HepG2 (cell line): ENCODE results near the gene KCTD13. TPM values are rescaled to one million over a fixed set of nuclear protein-coding genes. Genes with fewer than 3 reads are reported as not detected.
A peak's percentile ranks its signal among the peaks of the same experiment; 100 is the strongest.

Experiments
- ARHGAP35 ChIP-seq: sonication (generic); formaldehyde crosslinking; IDR thresholded peaks from 2 replicates; pipeline ENCODE4 v1.9.0; 2022; ENCODE audit warnings: mild to moderate bottlenecking, inconsistent platforms, moderate library complexity, missing genetic modification reagents, borderline replicate concordance
- JUND ChIP-seq: sonication (generic); formaldehyde crosslinking; IDR thresholded peaks from 2 replicates; pipeline ENCODE4 v1.8.0; 2022; ENCODE audit warnings: mild to moderate bottlenecking, missing genetic modification reagents
- KLF16 ChIP-seq, 2 experiments: sonication (generic) in 1 of 2; formaldehyde crosslinking in 1 of 2; IDR thresholded peaks; 2 replicates each; pipeline versions ENCODE4 v1.6.1 to v1.8.0; 2016 to 2023; ENCODE audit warnings: missing genetic modification reagents in 2 of 2, missing compliant biosample characterization in 1 of 2
- POGZ ChIP-seq: sonication (generic); formaldehyde crosslinking; IDR thresholded peaks from 2 replicates; pipeline ENCODE4 v1.4.0; 2020; ENCODE audit warnings: mild to moderate bottlenecking, missing genetic modification reagents
- POLR2A ChIP-seq, 2 experiments: IDR thresholded peaks; 2 replicates each; pipeline ENCODE4 v1.6.1; 2011; ENCODE audit warnings: low read depth in 2 of 2, low read length in 2 of 2, mild to moderate bottlenecking in 1 of 2, moderate library complexity in 1 of 2; ENCODE audit not compliant: insufficient read depth in 1 of 2
- RBAK ChIP-seq: sonication (generic); formaldehyde crosslinking; IDR thresholded peaks from 2 replicates; pipeline ENCODE4 v1.5.1; 2020; ENCODE audit warnings: mild to moderate bottlenecking, missing genetic modification reagents
- REPIN1 ChIP-seq: sonication (generic); formaldehyde crosslinking; IDR thresholded peaks from 2 replicates; pipeline ENCODE4 v1.8.0; 2022; ENCODE audit warnings: missing genetic modification reagents, low read depth, mild to moderate bottlenecking, borderline replicate concordance
- SP2 ChIP-seq: sonication (generic); formaldehyde crosslinking; IDR thresholded peaks from 2 replicates; pipeline ENCODE4 v1.5.1; 2020; ENCODE audit warnings: mild to moderate bottlenecking, missing genetic modification reagents
- TEAD2 ChIP-seq: sonication (generic); formaldehyde crosslinking; IDR thresholded peaks from 2 replicates; pipeline ENCODE4 v1.9.0; 2021; ENCODE audit warnings: missing genetic modification reagents
- TRIM24 ChIP-seq: sonication (generic); formaldehyde crosslinking; IDR thresholded peaks from 2 replicates; pipeline ENCODE4 v1.8.0; 2022; ENCODE audit warnings: mild to moderate bottlenecking, missing genetic modification reagents
- ZNF441 ChIP-seq: sonication (generic); formaldehyde crosslinking; IDR thresholded peaks from 2 replicates; pipeline ENCODE4 v1.7.0; 2021; ENCODE audit warnings: missing genetic modification reagents, borderline replicate concordance
- ZNF572 ChIP-seq: sonication (generic); formaldehyde crosslinking; IDR thresholded peaks from 2 replicates; pipeline ENCODE4 v1.5.1; 2020; ENCODE audit warnings: mild to moderate bottlenecking, missing genetic modification reagents
- ZNF652 ChIP-seq: IDR thresholded peaks from 2 replicates; pipeline ENCODE4 v1.6.1; 2016; ENCODE audit warnings: low read depth, borderline replicate concordance
- ZNF792 ChIP-seq: IDR thresholded peaks from 2 replicates; pipeline ENCODE4 v1.6.1; 2016
- polyA plus RNA-seq, 8 experiments: library from polyadenylated mRNA; depleted of rRNA in 3 of 8; stranded (reverse) in 7 of 8; unstranded in 1 of 8; fragments of >200 nt; fragmentation: Illumina TruSeq in 4 of 8; extraction: Trizol in 4 of 8; gene quantifications; 2 replicates each; pipeline versions ENCODE4 v1.2.1 to v1.2.3, GENCODE V29; 2011 to 2016; ENCODE audit warnings: low read depth in 4 of 8, missing spikeins in 1 of 8, mixed read lengths in 1 of 8; ENCODE audit not compliant: insufficient read depth in 1 of 8
- total RNA-seq, 5 experiments: library from RNA; depleted of rRNA; stranded (reverse); fragments of >200 nt; fragmentation: Illumina TruSeq; extraction: Trizol; gene quantifications; 2 replicates each; pipeline ENCODE4 v1.2.3, GENCODE V29; 2016; ENCODE audit warnings: low read depth in 1 of 5
- TF ChIP-seq, protein P1 (sequence below): sonication (generic); formaldehyde crosslinking; IDR thresholded peaks from 2 replicates; pipeline ENCODE4 v1.4.0; 2020; ENCODE audit warnings: missing genetic modification reagents, mild to moderate bottlenecking, borderline replicate concordance
- TF ChIP-seq, protein P2 (sequence below): sonication (generic); formaldehyde crosslinking; IDR thresholded peaks from 2 replicates; pipeline ENCODE4 v1.4.0; 2020; ENCODE audit warnings: low read depth, missing genetic modification reagents
- TF ChIP-seq, protein P3 (sequence below): sonication (generic); formaldehyde crosslinking; IDR thresholded peaks from 2 replicates; pipeline ENCODE4 v1.5.0; 2020; ENCODE audit warnings: mild to moderate bottlenecking, missing genetic modification reagents
- TF ChIP-seq, protein P4 (sequence below): fragments of 450-650 bp; IDR thresholded peaks from 2 replicates; pipeline ENCODE4 v1.6.1; 2017; ENCODE audit warnings: mild to moderate bottlenecking

Gene KCTD13
- total and polyA plus RNA-seq, 2 of the 13 experiments (the other 11 are each of a cell fraction or from before 2014, with no cell fraction given): 6.3 to 14.7 TPM

DNA sequence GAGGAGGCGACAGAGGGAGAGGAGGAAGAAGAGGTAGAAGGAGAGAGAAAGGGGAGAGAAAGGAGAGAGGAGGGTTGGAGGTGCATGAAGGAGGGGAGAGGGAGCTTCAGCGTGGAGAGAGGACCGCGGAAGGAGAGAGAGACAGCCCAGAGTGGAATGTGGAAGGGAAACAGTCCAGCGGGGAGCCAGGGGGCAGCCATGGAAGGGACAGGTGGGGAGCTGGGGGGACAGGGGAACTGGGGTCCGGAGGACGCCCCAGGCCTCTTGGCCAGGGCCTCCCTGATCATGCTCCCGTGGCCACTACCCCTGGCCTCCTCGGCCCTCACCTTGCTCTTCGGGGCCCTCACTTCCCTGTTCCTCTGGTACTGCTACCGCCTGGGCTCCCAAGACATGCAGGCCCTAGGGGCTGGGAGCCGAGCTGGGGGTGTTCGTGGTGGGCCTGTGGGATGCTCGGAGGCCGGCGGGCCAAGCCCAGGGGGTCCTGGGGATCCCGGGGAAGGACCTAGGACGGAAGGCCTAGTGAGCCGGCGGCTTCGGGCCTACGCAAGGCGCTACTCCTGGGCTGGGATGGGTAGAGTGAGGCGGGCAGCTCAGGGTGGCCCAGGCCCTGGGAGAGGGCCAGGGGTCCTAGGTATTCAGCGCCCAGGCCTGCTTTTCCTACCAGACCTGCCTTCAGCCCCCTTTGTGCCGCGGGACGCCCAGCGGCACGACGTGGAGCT, 25.0 kb downstream of the KCTD13 start (continued):
- TF ChIP-seq, protein P1, sequence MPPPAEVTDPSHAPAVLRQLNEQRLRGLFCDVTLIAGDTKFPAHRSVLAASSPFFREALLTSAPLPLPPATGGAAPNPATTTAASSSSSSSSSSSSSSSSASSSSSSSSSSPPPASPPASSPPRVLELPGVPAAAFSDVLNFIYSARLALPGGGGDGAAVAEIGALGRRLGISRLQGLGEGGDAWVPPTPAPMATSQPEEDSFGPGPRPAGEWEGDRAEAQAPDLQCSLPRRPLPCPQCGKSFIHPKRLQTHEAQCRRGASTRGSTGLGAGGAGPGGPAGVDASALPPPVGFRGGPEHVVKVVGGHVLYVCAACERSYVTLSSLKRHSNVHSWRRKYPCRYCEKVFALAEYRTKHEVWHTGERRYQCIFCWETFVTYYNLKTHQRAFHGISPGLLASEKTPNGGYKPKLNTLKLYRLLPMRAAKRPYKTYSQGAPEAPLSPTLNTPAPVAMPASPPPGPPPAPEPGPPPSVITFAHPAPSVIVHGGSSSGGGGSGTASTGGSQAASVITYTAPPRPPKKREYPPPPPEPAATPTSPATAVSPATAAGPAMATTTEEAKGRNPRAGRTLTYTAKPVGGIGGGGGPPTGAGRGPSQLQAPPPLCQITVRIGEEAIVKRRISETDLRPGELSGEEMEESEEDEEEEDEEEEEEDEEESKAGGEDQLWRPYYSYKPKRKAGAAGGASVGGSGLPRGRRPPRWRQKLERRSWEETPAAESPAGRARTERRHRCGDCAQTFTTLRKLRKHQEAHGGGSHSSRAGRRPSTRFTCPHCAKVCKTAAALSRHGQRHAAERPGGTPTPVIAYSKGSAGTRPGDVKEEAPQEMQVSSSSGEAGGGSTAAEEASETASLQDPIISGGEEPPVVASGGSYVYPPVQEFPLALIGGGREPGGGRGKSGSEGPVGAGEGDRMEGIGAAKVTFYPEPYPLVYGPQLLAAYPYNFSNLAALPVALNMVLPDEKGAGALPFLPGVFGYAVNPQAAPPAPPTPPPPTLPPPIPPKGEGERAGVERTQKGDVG (CRISPR knock-in tag): no peak
- TF ChIP-seq TRIM24 (CRISPR knock-in tag) (no peak), POLR2A (IDR thresholded peaks at IDR 0.05; ENCODE audit: insufficient read depth in 1 of 2, low read depth in 2 of 2, low read length in 2 of 2) (0 out of 4 replicates have a peak, but pooled peaks of 1 of the 2 experiments have one; percentile 30), SP2 (CRISPR knock-in tag) (peak; percentile 39; the same call in 1 of the 2 replicates), ZNF792 (CRISPR knock-in tag) (no peak), REPIN1 (peak; percentile 18; the same call in 1 of the 2 replicates), POGZ (CRISPR knock-in tag) (no peak; the same call in 1 of the 2 replicates), ZNF441 (CRISPR knock-in tag) (0 out of 2 replicates have a peak, but pooled peaks have one; percentile 51), ARHGAP35 (peak; percentile 68), ZNF572 (CRISPR knock-in tag) (0 out of 2 replicates have a peak, but pooled peaks have one; percentile 19), RBAK (CRISPR knock-in tag) (no peak), KLF16 (CRISPR knock-in tag; IDR thresholded peaks at IDR 0.05) (no peak), TEAD2 (CRISPR knock-in tag) (no peak), JUND (CRISPR knock-in tag) (no peak), ZNF652 (CRISPR knock-in tag) (no peak)
- TF ChIP-seq, protein P2, sequence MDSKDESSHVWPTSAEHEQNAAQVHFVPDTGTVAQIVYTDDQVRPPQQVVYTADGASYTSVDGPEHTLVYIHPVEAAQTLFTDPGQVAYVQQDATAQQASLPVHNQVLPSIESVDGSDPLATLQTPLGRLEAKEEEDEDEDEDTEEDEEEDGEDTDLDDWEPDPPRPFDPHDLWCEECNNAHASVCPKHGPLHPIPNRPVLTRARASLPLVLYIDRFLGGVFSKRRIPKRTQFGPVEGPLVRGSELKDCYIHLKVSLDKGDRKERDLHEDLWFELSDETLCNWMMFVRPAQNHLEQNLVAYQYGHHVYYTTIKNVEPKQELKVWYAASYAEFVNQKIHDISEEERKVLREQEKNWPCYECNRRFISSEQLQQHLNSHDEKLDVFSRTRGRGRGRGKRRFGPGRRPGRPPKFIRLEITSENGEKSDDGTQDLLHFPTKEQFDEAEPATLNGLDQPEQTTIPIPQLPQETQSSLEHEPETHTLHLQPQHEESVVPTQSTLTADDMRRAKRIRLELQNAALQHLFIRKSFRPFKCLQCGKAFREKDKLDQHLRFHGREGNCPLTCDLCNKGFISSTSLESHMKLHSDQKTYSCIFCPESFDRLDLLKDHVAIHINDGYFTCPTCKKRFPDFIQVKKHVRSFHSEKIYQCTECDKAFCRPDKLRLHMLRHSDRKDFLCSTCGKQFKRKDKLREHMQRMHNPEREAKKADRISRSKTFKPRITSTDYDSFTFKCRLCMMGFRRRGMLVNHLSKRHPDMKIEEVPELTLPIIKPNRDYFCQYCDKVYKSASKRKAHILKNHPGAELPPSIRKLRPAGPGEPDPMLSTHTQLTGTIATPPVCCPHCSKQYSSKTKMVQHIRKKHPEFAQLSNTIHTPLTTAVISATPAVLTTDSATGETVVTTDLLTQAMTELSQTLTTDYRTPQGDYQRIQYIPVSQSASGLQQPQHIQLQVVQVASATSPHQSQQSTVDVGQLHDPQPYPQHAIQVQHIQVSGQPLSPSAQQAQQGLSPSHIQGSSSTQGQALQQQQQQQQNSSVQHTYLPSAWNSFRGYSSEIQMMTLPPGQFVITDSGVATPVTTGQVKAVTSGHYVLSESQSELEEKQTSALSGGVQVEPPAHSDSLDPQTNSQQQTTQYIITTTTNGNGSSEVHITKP: 0 out of 2 replicates have a peak, but pooled peaks have one; percentile 62
- TF ChIP-seq, protein P3, sequence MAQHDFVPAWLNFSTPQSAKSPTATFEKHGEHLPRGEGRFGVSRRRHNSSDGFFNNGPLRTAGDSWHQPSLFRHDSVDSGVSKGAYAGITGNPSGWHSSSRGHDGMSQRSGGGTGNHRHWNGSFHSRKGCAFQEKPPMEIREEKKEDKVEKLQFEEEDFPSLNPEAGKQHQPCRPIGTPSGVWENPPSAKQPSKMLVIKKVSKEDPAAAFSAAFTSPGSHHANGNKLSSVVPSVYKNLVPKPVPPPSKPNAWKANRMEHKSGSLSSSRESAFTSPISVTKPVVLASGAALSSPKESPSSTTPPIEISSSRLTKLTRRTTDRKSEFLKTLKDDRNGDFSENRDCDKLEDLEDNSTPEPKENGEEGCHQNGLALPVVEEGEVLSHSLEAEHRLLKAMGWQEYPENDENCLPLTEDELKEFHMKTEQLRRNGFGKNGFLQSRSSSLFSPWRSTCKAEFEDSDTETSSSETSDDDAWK (CRISPR knock-in tag): no peak
- TF ChIP-seq, protein P4, sequence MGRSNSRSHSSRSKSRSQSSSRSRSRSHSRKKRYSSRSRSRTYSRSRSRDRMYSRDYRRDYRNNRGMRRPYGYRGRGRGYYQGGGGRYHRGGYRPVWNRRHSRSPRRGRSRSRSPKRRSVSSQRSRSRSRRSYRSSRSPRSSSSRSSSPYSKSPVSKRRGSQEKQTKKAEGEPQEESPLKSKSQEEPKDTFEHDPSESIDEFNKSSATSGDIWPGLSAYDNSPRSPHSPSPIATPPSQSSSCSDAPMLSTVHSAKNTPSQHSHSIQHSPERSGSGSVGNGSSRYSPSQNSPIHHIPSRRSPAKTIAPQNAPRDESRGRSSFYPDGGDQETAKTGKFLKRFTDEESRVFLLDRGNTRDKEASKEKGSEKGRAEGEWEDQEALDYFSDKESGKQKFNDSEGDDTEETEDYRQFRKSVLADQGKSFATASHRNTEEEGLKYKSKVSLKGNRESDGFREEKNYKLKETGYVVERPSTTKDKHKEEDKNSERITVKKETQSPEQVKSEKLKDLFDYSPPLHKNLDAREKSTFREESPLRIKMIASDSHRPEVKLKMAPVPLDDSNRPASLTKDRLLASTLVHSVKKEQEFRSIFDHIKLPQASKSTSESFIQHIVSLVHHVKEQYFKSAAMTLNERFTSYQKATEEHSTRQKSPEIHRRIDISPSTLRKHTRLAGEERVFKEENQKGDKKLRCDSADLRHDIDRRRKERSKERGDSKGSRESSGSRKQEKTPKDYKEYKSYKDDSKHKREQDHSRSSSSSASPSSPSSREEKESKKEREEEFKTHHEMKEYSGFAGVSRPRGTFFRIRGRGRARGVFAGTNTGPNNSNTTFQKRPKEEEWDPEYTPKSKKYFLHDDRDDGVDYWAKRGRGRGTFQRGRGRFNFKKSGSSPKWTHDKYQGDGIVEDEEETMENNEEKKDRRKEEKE: no peak
